Vagina (tissue), 2 donors: ENCODE results near the gene HTR3C.

ENCODE experiments used
- CTCF ChIP-seq, 3 experiments: fragments of 450-650 bp in 2 of 3; fragments of 200-600 bp in 1 of 3; sonication (generic) in 1 of 3; IDR thresholded peaks; one replicate each; pipeline ENCODE4 v1.5.1; 2017 to 2019; ENCODE audit warnings: antibody characterized with exemption in 3 of 3, mild to moderate bottlenecking in 2 of 3, moderate library complexity in 2 of 3
- POLR2A ChIP-seq, 2 donors: fragments of 450-650 bp; IDR thresholded peaks; one replicate each; pipeline ENCODE4 v1.6.1; 2017; ENCODE audit warnings: antibody characterized with exemption in 2 of 2, mild to moderate bottlenecking in 2 of 2, moderate library complexity in 2 of 2

- TF ChIP-seq CTCF (IDR thresholded peaks at IDR 0.05) (no peak), POLR2A (IDR thresholded peaks at IDR 0.05) (no peak)
These were observed 40.6 kb upstream of the HTR3C start for GRCh38 chr3:184011937-184012889.
